Endometrium (tissue), 2 donors: ENCODE results near the gene MPZL3.

ENCODE experiments used
- FAIRE-seq: peaks from 2 replicates; lab custom pipeline; 2012; peaks lifted over from hg19 to GRCh38; lab: Jason Lieb, UNC
- donor health status: control.
- donor health status: control.

MPZL3 gene

GRCh38 chr11:118232659-118233058 is 19.5 kb downstream of the MPZL3 start:
- no peak for FAIRE-seq

GRCh38 chr11:118231461-118231860 is 20.7 kb downstream of the MPZL3 start:
- no peak for FAIRE-seq

- FAIRE-seq, result no peak
Measured at GRCh38 chr11:118230088-118230487, 22.1 kb downstream of the MPZL3 start.

- no peak for FAIRE-seq
Measured at GRCh38 chr11:118229274-118229847, 22.8 kb downstream of the MPZL3 start.

GRCh38 chr11:118227865-118228785 is 24.0 kb downstream of the MPZL3 start:
- no peak for FAIRE-seq

GRCh38 chr11:118226781-118227180 is 25.4 kb downstream of the MPZL3 start:
- no peak for FAIRE-seq

GRCh38 chr11:118226296-118226695 is 25.9 kb downstream of the MPZL3 start:
- no peak for FAIRE-seq

GRCh38 chr11:118224511-118225188 is 27.5 kb downstream of the MPZL3 start, which contains the start of gene JAML:
JAML (minus strand) TSS chr11:118225011; CDS start chr11:118214866, 10,145 bp downstream.
- FAIRE-seq, result no peak

GRCh38 chr11:118223992-118224391 is 28.2 kb downstream of the MPZL3 start:
- no peak for FAIRE-seq

GRCh38 chr11:118223570-118223969 is 28.6 kb downstream of the MPZL3 start:
- no peak for FAIRE-seq

GRCh38 chr11:118222437-118222836 is 29.7 kb downstream of the MPZL3 start:
- no peak for FAIRE-seq

GRCh38 chr11:118221419-118221818 is 30.7 kb downstream of the MPZL3 start:
- no peak for FAIRE-seq

GRCh38 chr11:118219732-118220131 is 32.4 kb downstream of the MPZL3 start:
- no peak for FAIRE-seq

GRCh38 chr11:118219244-118219643 is 32.9 kb downstream of the MPZL3 start:
- FAIRE-seq, result no peak

GRCh38 chr11:118217575-118217974 is 34.6 kb downstream of the MPZL3 start:
- no peak for FAIRE-seq

- no peak for FAIRE-seq
Measured at GRCh38 chr11:118216621-118217481, 35.3 kb downstream of the MPZL3 start.

- FAIRE-seq, result no peak
Measured at GRCh38 chr11:118215765-118216164, 36.4 kb downstream of the MPZL3 start.

- no peak for FAIRE-seq
Measured at GRCh38 chr11:118215262-118215661, 36.9 kb downstream of the MPZL3 start.

GRCh38 chr11:118214210-118214914 is 37.8 kb downstream of the MPZL3 start:
- no peak for FAIRE-seq

GRCh38 chr11:118213781-118214180 is 38.4 kb downstream of the MPZL3 start:
- FAIRE-seq, result no peak

- FAIRE-seq, result no peak
Measured at GRCh38 chr11:118213201-118213600, 39.0 kb downstream of the MPZL3 start.
